ENCODE results near the gene KSR1. TPM values are rescaled to one million over a fixed set of nuclear protein-coding genes. Genes with fewer than 3 reads are reported as not detected.
"Not testable (repeated sequence)": the region's sequence is repeated elsewhere in the genome, so short reads cannot be mapped to it uniquely, and the experiment has no call there.

Gene KSR1
- total and polyA plus RNA-seq, 2 donors (not counting 1 experiment from before 2014, with no cell fraction given) = 5.3 to 10.1 TPM

- H3K27me3 ChIP-seq (ENCODE audit: control insufficient read depth, insufficient read depth, low read length) = no peaks in the 10 kb centered on the region
- H2AFZ ChIP-seq (ENCODE audit: low read length) = no peak overlapping the region
- no peak overlapping the region for H3K27ac ChIP-seq (ENCODE audit: insufficient read depth, low read length)
- H4K20me1 ChIP-seq (ENCODE audit: control insufficient read depth, extremely low read depth, insufficient read depth, low read length) = no peaks in the 10 kb centered on the region
- H3K79me2 ChIP-seq (ENCODE audit: control insufficient read depth, insufficient read depth, low read length) = no peaks in the 10 kb centered on the region
- no peaks in the 10 kb centered on the region for H3K9me3 ChIP-seq (ENCODE audit: control insufficient read depth, insufficient read depth, low read depth, low read length)
- H3K4me3 ChIP-seq (replicated peaks in 1 of 4; ENCODE audit: control extremely low read depth in 1 of 4, insufficient read depth in 1 of 4, low read depth in 3 of 4, low read length in 4 of 4) = no peak overlapping the region
- TF ChIP-seq CTCF (conservative IDR thresholded peaks at IDR 0.05 in 1 of 2, IDR thresholded peaks at IDR 0.05 in 1 of 2; ENCODE audit: low read depth in 1 of 2, low read length in 2 of 2) (no peak), EZH2 (IDR thresholded peaks at IDR 0.05; ENCODE audit: low read length, missing control alignments) (no peak)
- no peaks in the 10 kb centered on the region for H3K36me3 ChIP-seq (ENCODE audit: control insufficient read depth, insufficient read depth, low read length)
- H3K9ac ChIP-seq (ENCODE audit: insufficient read depth, low read length) = no peak overlapping the region
- peaks cover 7% of the 10 kb centered on the region for H3K4me1 ChIP-seq (ENCODE audit: control insufficient read depth, extremely low read depth, insufficient read depth, low read length)
- no peak overlapping the region for H3K4me2 ChIP-seq (ENCODE audit: extremely low read depth, insufficient read depth, low read length)
- no peak for DNase-seq (ENCODE audit: low read depth in 2 of 2)
Observed at GRCh38 chr17:27635275-27635823, 179.1 kb downstream of the KSR1 start.

GRCh38 chr17:27636005-27636520 lies 179.8 kb downstream of the KSR1 start:
- H3K27ac ChIP-seq (ENCODE audit: insufficient read depth, low read length); H3K27me3 ChIP-seq (ENCODE audit: control insufficient read depth, insufficient read depth, low read length); H3K9me3 ChIP-seq (ENCODE audit: control insufficient read depth, insufficient read depth, low read depth, low read length); H3K4me2 ChIP-seq (ENCODE audit: extremely low read depth, insufficient read depth, low read length); DNase-seq (ENCODE audit: low read depth in 2 of 2); H2AFZ ChIP-seq (ENCODE audit: low read length); H3K4me3 ChIP-seq (replicated peaks in 1 of 4; ENCODE audit: control extremely low read depth in 1 of 4, insufficient read depth in 1 of 4, low read depth in 3 of 4, low read length in 4 of 4); H3K9ac ChIP-seq (ENCODE audit: insufficient read depth, low read length); H4K20me1 ChIP-seq (ENCODE audit: control insufficient read depth, extremely low read depth, insufficient read depth, low read length); H3K36me3 ChIP-seq (ENCODE audit: control insufficient read depth, insufficient read depth, low read length); H3K79me2 ChIP-seq (ENCODE audit: control insufficient read depth, insufficient read depth, low read length); H3K4me1 ChIP-seq (ENCODE audit: control insufficient read depth, extremely low read depth, insufficient read depth, low read length): not testable (repeated sequence)

GRCh38 chr17:27637818-27638217 lies 181.6 kb downstream of the KSR1 start:
- H3K79me2 ChIP-seq (ENCODE audit: control insufficient read depth, insufficient read depth, low read length); H3K4me1 ChIP-seq (ENCODE audit: control insufficient read depth, extremely low read depth, insufficient read depth, low read length); DNase-seq (ENCODE audit: low read depth in 2 of 2); H3K27me3 ChIP-seq (ENCODE audit: control insufficient read depth, insufficient read depth, low read length); H3K9me3 ChIP-seq (ENCODE audit: control insufficient read depth, insufficient read depth, low read depth, low read length); H4K20me1 ChIP-seq (ENCODE audit: control insufficient read depth, extremely low read depth, insufficient read depth, low read length); H3K4me2 ChIP-seq (ENCODE audit: extremely low read depth, insufficient read depth, low read length); H3K36me3 ChIP-seq (ENCODE audit: control insufficient read depth, insufficient read depth, low read length); H3K9ac ChIP-seq (ENCODE audit: insufficient read depth, low read length); H2AFZ ChIP-seq (ENCODE audit: low read length); H3K4me3 ChIP-seq (replicated peaks in 1 of 4; ENCODE audit: control extremely low read depth in 1 of 4, insufficient read depth in 1 of 4, low read depth in 3 of 4, low read length in 4 of 4); H3K27ac ChIP-seq (ENCODE audit: insufficient read depth, low read length): not testable (repeated sequence)

- DNase-seq (ENCODE audit: low read depth in 2 of 2); H3K9me3 ChIP-seq (ENCODE audit: control insufficient read depth, insufficient read depth, low read depth, low read length); H3K4me2 ChIP-seq (ENCODE audit: extremely low read depth, insufficient read depth, low read length); H3K9ac ChIP-seq (ENCODE audit: insufficient read depth, low read length); H3K79me2 ChIP-seq (ENCODE audit: control insufficient read depth, insufficient read depth, low read length); H4K20me1 ChIP-seq (ENCODE audit: control insufficient read depth, extremely low read depth, insufficient read depth, low read length); H3K27me3 ChIP-seq (ENCODE audit: control insufficient read depth, insufficient read depth, low read length); H2AFZ ChIP-seq (ENCODE audit: low read length); H3K27ac ChIP-seq (ENCODE audit: insufficient read depth, low read length); H3K4me3 ChIP-seq (replicated peaks in 1 of 4; ENCODE audit: control extremely low read depth in 1 of 4, insufficient read depth in 1 of 4, low read depth in 3 of 4, low read length in 4 of 4); H3K4me1 ChIP-seq (ENCODE audit: control insufficient read depth, extremely low read depth, insufficient read depth, low read length); H3K36me3 ChIP-seq (ENCODE audit: control insufficient read depth, insufficient read depth, low read length): not testable (repeated sequence)
Observed at GRCh38 chr17:27638415-27638914, 182.2 kb downstream of the KSR1 start.
